ENCODE measurements around the gene BIN1. TPM values are rescaled to one million over a fixed set of nuclear protein-coding genes. Genes with fewer than 3 reads are reported as not detected.

Gene BIN1
- total and polyA plus RNA-seq, 2 donors (not counting 1 experiment from before 2014, with no cell fraction given) = 90.6 to 92.3 TPM

GRCh38 chr2:127097471-127097765, 9.5 kb downstream of the BIN1 start:
- intact Hi-C loops (cut with micrococcal nuclease) = no loop called here
- Mint-ChIP-seq H3K4me3 (no peak overlapping the region), H3K27ac (no peak overlapping the region), H3K4me1 (peaks cover 12% of the 10 kb centered on the region), H3K9me3 (ENCODE audit: insufficient read depth) (no peaks in the 10 kb centered on the region), H3K27me3 (peaks cover 3% of the 10 kb centered on the region)
- Histone ChIP-seq H3K4me3 (ENCODE audit: control extremely low read depth in 1 of 5, extremely low read depth in 1 of 5, insufficient read depth in 1 of 5, low read depth in 2 of 5, low read length in 4 of 5) (no peak overlapping the region), H3K4me2 (replicated peaks; ENCODE audit: low read depth, low read length, poor library complexity, severe bottlenecking) (no peak overlapping the region), H2AFZ (ENCODE audit: insufficient read depth, low read depth, low read length, poor library complexity, severe bottlenecking) (no peak overlapping the region), H3K27ac (ENCODE audit: low read length in 2 of 2) (no peak overlapping the region), H3K9me3 (ENCODE audit: control extremely low read depth in 1 of 3, control insufficient read depth in 2 of 3, insufficient read depth in 1 of 3, low read length in 2 of 3) (no peaks in the 10 kb centered on the region), H3K79me2 (ENCODE audit: control insufficient read depth, insufficient read depth, low read length) (no peaks in the 10 kb centered on the region), H3K9ac (ENCODE audit: low read length) (no peak overlapping the region), H3K27me3 (replicated peaks in 1 of 4; ENCODE audit: control extremely low read depth in 1 of 4, control insufficient read depth in 3 of 4, insufficient read depth in 4 of 4, low read length in 3 of 4) (peaks cover 0 to 7% (median 0%) of the 10 kb centered on the region in 4 experiments), H3K36me3 (replicated peaks in 1 of 2; ENCODE audit: control extremely low read depth in 1 of 2, control insufficient read depth in 1 of 2, extremely low read depth in 1 of 2, insufficient read depth in 2 of 2, low read length in 1 of 2) (no peaks in the 10 kb centered on the region), H4K20me1 (ENCODE audit: control insufficient read depth, insufficient read depth, low read length, poor library complexity, severe bottlenecking) (no peaks in the 10 kb centered on the region), H3K4me1 (ENCODE audit: control insufficient read depth in 2 of 2, insufficient read depth in 2 of 2, low read length in 2 of 2) (peaks cover 11 to 15% of the 10 kb centered on the region in 2 donors)
- 93% methylated on average over 3 of the region's 3 CpGs for WGBS (ENCODE audit: insufficient coverage)
- ChIA-PET CTCF (no interaction called here), POLR2A (no interaction called here)
- ATAC-seq (ENCODE audit: low read depth) (no peak), DNase-seq (no peak)
- TF ChIP-seq EZH2 (IDR thresholded peaks at IDR 0.05; ENCODE audit: borderline replicate concordance, insufficient read depth, low read depth, low read length, poor library complexity, severe bottlenecking) = no peak
- TF ChIP-seq CTCF (IDR thresholded peaks at IDR 0.05) = no peak

GRCh38 chr2:127096718-127097470, 10.1 kb downstream of the BIN1 start:
- Mint-ChIP-seq H3K27me3 (peaks cover 3% of the 10 kb centered on the region), H3K9me3 (ENCODE audit: insufficient read depth) (no peaks in the 10 kb centered on the region), H3K4me1 (peaks cover 12% of the 10 kb centered on the region), H3K27ac (no peak overlapping the region), H3K4me3 (no peak overlapping the region)
- DNase-seq (no peak), ATAC-seq (ENCODE audit: low read depth) (no peak)
- TF ChIP-seq EZH2 (IDR thresholded peaks at IDR 0.05; ENCODE audit: borderline replicate concordance, insufficient read depth, low read depth, low read length, poor library complexity, severe bottlenecking) (no peak), CTCF (IDR thresholded peaks at IDR 0.05) (no peak)
- no peak overlapping the region for H2AFZ ChIP-seq (ENCODE audit: insufficient read depth, low read depth, low read length, poor library complexity, severe bottlenecking)
- ChIA-PET CTCF (interaction anchor here (1.1 to 1.4 kb wide), 2 partner anchors 10 to 29 kb away, joined by 3 read pairs; partner anchors contain the start of gene BIN1), POLR2A (no interaction called here)
- H3K9ac ChIP-seq (ENCODE audit: low read length) = no peak overlapping the region
- peaks cover 0 to 7% (median 0%) of the 10 kb centered on the region in 4 experiments for H3K27me3 ChIP-seq (replicated peaks in 1 of 4; ENCODE audit: control extremely low read depth in 1 of 4, control insufficient read depth in 3 of 4, insufficient read depth in 4 of 4, low read length in 3 of 4)
- H3K4me3 ChIP-seq (ENCODE audit: control extremely low read depth in 1 of 5, extremely low read depth in 1 of 5, insufficient read depth in 1 of 5, low read depth in 2 of 5, low read length in 4 of 5) = no peak overlapping the region
- no peaks in the 10 kb centered on the region for H4K20me1 ChIP-seq (ENCODE audit: control insufficient read depth, insufficient read depth, low read length, poor library complexity, severe bottlenecking)
- H3K4me2 ChIP-seq (replicated peaks; ENCODE audit: low read depth, low read length, poor library complexity, severe bottlenecking) = no peak overlapping the region
- no peaks in the 10 kb centered on the region for H3K36me3 ChIP-seq (replicated peaks in 1 of 2; ENCODE audit: control extremely low read depth in 1 of 2, control insufficient read depth in 1 of 2, extremely low read depth in 1 of 2, insufficient read depth in 2 of 2, low read length in 1 of 2)
- no peaks in the 10 kb centered on the region for H3K9me3 ChIP-seq (ENCODE audit: control extremely low read depth in 1 of 3, control insufficient read depth in 2 of 3, insufficient read depth in 1 of 3, low read length in 2 of 3)
- 97% methylated on average over 10 of the region's 15 CpGs for WGBS (ENCODE audit: insufficient coverage)
- peaks cover 11 to 15% of the 10 kb centered on the region in 2 donors for H3K4me1 ChIP-seq (ENCODE audit: control insufficient read depth in 2 of 2, insufficient read depth in 2 of 2, low read length in 2 of 2)
- H3K79me2 ChIP-seq (ENCODE audit: control insufficient read depth, insufficient read depth, low read length) = no peaks in the 10 kb centered on the region
- no peak overlapping the region for H3K27ac ChIP-seq (ENCODE audit: low read length in 2 of 2)
- intact Hi-C loops (cut with micrococcal nuclease) = no loop called here
